Stimulated activated CD4-positive, alpha-beta T cell treated with anti-CD3 and anti-CD28 coated beads, TNF-alpha, amount 100 ng/mL, for 48 hours (primary cell): ENCODE measurements around the gene GNA15.
A peak's percentile ranks its signal among the peaks of the same experiment; 100 is the strongest.

Source experiments
- DNase-seq, 3 donors: peaks; one replicate each; pipeline ENCODE4 v3.0.0-alpha.2; 2020; ENCODE audit warnings: low read depth in 3 of 3

GNA15 gene

GRCh38 chr19:3175781-3176714, 40.2 kb downstream of the GNA15 start:
- no peak for DNase-seq

- peak in 2 of 3 donors; percentile 53 to 67 for DNase-seq
Observed at GRCh38 chr19:3176715-3177501, 41.1 kb downstream of the GNA15 start.

- peak in 2 of 3 donors; percentile 44 to 57 for DNase-seq
Observed at GRCh38 chr19:3178377-3178972, 42.6 kb downstream of the GNA15 start, which contains the start of gene S1PR4. Gene S1PR4, plus strand, starts transcription at chr19:3178769. Its CDS starts 24 bp downstream, at chr19:3178793.

- no peak for DNase-seq
Observed at GRCh38 chr19:3178973-3179738, 43.3 kb downstream of the GNA15 start.

- peak in 2 of 3 donors; percentile 18 to 28 for DNase-seq
Observed at GRCh38 chr19:3179739-3180293, 44.0 kb downstream of the GNA15 start.

GRCh38 chr19:3183721-3184641, 48.1 kb downstream of the GNA15 start:
- no peak for DNase-seq

- DNase-seq = peak in 2 of 3 donors; percentile 38 to 62
Observed at GRCh38 chr19:3184847-3185460, 49.1 kb downstream of the GNA15 start.

GRCh38 chr19:3185461-3186159, 49.8 kb downstream of the GNA15 start, which contains the start of gene NCLN:
Gene NCLN, plus strand, starts transcription at chr19:3185930. Its CDS starts 101 bp downstream, at chr19:3186031.
- DNase-seq = peak; percentile 86 to 90 (median 86)

GRCh38 chr19:3186160-3186688, 50.4 kb downstream of the GNA15 start:
- DNase-seq = no peak

- no peak for DNase-seq
Observed at GRCh38 chr19:3186891-3187661, 51.2 kb downstream of the GNA15 start.

GRCh38 chr19:3187662-3188511, 52.1 kb downstream of the GNA15 start:
- DNase-seq = no peak

GRCh38 chr19:3188627-3189596, 53.1 kb downstream of the GNA15 start:
- DNase-seq = no peak

GRCh38 chr19:3189702-3190469, 54.1 kb downstream of the GNA15 start:
- no peak for DNase-seq

- no peak for DNase-seq
Observed at GRCh38 chr19:3190470-3190770, 54.6 kb downstream of the GNA15 start.
